Astrocyte of the cerebellum (primary cell): ENCODE results near the gene TFG.

Experiments used
- DNase-seq: peaks from one replicate; pipeline ENCODE4 v3.0.0-alpha.2; 2011; ENCODE audit warnings: low read depth
- H3K4me3 ChIP-seq: 2 replicates; pipeline ENCODE4 v1.5.1; 2011; ENCODE audit warnings: mild to moderate bottlenecking, low read depth, low read length, moderate library complexity
- in situ Hi-C: cut with HindIII; loops from 2 replicates; pipeline ENCODE4 v1.10.0; 2017; ENCODE audit warnings: low sequenced_read_pairs
- TF ChIP-seq, protein P1 (sequence below): IDR thresholded peaks from 2 replicates; pipeline ENCODE4 v1.5.1; 2012; ENCODE audit warnings: low read length, low read depth, moderate library complexity, mild to moderate bottlenecking; ENCODE audit errors: missing control alignments

The TFG gene

DNA sequence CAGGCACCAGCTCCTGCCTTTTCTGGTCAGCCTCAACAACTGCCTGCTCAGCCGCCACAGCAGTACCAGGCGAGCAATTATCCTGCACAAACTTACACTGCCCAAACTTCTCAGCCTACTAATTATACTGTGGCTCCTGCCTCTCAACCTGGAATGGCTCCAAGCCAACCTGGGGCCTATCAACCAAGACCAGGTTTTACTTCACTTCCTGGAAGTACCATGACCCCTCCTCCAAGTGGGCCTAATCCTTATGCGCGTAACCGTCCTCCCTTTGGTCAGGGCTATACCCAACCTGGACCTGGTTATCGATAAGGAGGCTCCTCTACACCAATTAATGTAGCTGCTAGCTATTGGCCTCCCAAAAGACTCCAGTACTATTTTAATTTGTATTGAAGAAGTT, 38.9 kb downstream of the TFG start:
- in situ Hi-C loops = no loop called here
- TF ChIP-seq, protein P1, sequence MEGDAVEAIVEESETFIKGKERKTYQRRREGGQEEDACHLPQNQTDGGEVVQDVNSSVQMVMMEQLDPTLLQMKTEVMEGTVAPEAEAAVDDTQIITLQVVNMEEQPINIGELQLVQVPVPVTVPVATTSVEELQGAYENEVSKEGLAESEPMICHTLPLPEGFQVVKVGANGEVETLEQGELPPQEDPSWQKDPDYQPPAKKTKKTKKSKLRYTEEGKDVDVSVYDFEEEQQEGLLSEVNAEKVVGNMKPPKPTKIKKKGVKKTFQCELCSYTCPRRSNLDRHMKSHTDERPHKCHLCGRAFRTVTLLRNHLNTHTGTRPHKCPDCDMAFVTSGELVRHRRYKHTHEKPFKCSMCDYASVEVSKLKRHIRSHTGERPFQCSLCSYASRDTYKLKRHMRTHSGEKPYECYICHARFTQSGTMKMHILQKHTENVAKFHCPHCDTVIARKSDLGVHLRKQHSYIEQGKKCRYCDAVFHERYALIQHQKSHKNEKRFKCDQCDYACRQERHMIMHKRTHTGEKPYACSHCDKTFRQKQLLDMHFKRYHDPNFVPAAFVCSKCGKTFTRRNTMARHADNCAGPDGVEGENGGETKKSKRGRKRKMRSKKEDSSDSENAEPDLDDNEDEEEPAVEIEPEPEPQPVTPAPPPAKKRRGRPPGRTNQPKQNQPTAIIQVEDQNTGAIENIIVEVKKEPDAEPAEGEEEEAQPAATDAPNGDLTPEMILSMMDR = no peak
- no peak for DNase-seq
- no peak overlapping the region for H3K4me3 ChIP-seq

DNA sequence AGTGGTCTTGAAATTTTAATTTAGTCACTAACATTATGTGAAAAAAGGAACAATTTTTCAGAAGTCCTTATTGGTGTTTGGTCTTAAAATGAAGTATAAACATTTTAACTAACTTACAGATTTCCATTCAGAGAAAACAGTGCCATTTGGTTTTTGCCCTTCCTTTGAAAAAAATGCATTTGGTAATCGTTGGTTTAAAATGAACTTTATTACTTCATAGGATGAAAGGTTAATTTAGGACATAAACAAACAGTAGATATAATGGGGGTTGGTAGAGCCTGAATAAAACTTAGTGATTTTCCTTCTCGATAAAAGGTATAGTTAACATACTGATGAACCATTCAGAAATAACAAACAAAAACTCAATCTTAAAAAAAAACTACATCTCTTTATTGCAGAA, 39.7 kb downstream of the TFG start:
- TF ChIP-seq, protein P1 = no peak
- DNase-seq = no peak
- no peak overlapping the region for H3K4me3 ChIP-seq
- in situ Hi-C loops = no loop called here

DNA sequence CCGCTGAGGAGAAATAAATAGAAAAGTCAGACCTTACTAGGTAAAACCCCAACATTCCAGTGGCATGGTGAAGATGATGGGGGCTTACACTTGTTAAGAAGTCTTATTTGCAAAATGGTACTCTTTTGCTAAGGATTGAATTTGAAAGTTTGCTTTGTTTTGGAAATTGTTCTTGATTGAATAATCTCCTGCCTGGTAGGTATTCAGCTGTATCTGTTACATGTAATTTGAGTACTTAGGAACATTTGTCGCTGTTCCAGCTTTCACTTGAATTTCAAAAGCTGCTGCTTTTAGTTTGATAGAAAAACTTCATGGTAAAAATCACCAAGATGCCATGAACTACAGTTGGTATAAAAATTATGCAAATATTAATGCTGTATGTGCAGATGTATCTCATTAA, 44.6 kb downstream of the TFG start:
- peak; percentile 50 for DNase-seq
- in situ Hi-C loops = no loop called here
- TF ChIP-seq, protein P1 = no peak
- H3K4me3 ChIP-seq = no peak overlapping the region

DNA sequence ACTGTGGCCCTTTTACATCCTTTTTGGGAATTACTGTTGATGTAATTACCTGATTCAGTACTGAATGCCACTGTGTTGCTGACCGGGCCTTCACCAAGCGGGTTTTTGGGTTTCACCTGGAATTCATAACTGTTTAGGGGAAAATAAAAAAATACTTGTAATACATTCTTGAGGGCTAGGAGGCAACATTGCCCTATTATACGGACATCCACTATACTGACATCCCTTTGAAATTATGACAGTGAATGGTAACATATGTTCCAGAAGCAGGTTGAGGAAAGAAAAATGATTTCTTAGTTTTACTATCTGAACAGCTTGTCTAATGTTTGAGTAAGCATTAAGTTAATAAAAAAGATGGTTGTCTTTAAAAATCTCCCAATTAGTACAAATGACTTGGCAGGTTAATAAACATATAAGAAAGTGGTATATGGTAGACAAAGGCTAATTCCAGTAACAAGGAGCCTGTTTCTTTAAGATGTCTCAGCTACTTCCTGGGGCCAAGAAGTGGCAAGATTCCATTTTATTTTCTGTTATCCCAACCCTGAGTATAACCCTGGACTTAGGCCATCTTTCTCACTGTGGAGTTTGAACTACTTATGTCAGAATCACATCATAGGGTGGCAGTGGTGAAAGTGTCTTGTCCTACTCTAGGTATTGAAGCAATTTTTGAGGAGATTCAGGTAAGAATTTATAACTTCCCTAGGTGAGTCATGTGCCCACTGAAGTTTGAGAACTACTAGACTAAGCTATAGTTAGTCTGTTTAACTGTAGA, 45.5 kb downstream of the TFG start:
- DNase-seq = no peak
- TF ChIP-seq, protein P1 = no peak
- no peak overlapping the region for H3K4me3 ChIP-seq
- in situ Hi-C loops = no loop called here

DNA sequence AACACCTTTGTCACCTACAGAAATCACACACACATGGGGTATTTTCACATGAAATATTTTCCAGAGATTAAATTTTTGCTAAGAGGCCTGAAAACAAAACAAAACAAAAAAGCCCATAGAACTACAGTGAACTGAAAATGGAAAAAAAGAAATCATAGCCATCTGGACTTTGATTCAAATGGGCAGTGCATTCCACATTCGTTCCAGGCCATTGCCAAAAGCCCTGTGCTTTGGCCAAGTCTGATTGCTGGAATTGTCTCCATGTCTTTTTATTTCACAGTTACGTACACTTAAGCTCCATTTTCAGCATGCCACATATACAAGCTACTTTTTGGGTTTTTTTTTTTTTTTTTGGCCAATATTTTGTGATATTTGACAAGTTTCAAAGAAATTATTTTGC, 47.1 kb downstream of the TFG start:
- TF ChIP-seq, protein P1 = no peak
- in situ Hi-C loops = no loop called here
- no peak overlapping the region for H3K4me3 ChIP-seq
- peak; percentile 89 for DNase-seq

DNA sequence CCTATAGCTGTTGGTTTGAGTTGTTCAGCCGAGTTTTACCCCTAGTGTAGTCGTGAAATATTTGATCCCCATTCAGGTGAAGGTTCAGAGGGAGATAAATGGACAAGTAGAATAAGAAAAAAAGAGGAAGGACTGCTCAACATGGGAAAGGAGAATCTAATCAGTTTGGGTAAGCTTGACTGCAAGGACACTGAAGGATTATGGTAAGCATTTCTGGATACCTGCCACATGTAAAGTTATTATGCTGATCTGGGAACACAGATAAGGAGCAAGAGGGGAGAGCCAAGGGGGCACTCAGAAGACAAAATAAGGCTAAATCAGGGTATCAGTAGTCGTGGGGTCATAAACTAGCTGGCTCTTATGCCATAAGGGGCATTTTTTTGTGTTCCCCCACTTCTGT, 49.9 kb downstream of the TFG start:
- H3K4me3 ChIP-seq = no peak overlapping the region
- in situ Hi-C loops = no loop called here
- TF ChIP-seq, protein P1 = no peak
- DNase-seq = no peak
